Measurements from ENCODE around the gene ORAI2.
"Not testable (repeated sequence)": the region's sequence is repeated elsewhere in the genome, so short reads cannot be mapped to it uniquely, and the experiment has no call there.

Gene ORAI2

DNA sequence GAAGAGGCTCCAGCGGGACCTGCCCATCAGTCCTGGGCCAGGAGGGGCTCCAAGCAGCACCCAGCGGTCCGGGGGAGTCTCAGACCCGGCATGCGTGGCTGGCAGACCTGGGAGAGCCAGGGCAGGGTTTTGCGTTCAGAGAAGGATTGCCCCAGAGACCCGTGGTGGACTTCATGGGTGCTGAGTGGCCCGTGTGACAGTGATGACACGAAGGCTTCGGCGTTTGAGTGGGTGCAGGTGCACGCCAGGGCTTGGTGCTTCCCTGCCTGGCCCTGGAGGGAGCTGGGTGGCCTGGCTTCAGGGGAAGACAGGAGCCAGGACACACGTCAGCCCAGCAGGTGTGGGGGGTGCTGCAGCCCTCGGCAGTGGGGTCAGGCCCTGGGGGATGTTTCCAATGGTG lies 13.9 kb downstream of the ORAI2 start:
- no peak for DNase-seq

DNA sequence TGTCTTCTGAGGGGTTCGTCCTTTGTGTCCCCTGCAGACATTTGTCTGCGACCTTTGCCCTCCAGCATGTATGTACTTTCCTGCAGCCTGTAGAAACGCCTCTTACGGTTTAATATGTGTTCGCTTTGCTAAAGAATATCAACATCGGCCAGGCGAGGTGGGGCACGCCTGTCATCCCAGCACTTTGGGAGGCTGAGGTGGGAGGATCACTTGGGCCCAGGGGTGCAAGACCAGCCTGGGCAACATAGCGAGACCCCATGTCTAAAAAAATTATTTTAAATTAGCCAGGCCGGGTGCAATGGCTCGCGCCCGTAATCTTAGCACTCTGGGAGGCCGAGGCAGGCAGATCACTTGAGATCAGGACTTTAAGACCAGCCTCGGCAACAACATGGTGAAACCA lies 15.8 kb downstream of the ORAI2 start:
- no peak for DNase-seq

DNA sequence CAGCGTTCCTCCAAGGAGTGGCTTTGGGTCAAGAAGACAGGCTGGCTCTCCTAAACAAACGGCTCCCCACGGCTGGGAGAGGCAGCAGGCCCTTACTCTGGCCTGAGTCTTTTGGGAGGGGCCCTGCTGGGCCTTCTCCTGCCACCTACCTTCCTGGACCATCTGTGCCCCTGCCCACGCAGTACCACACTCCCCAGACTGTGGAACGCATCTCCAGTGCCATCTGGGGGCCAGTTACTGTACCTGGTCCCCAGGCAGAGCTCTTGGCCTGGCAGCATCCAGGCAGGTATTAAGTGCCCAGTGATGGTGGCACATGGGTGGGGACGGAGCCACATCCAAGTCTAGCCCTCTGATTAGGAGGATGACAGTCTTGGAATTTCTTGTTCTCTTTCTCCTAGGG lies 16.9 kb downstream of the ORAI2 start:
- DNase-seq, result peak; percentile 48

DNA sequence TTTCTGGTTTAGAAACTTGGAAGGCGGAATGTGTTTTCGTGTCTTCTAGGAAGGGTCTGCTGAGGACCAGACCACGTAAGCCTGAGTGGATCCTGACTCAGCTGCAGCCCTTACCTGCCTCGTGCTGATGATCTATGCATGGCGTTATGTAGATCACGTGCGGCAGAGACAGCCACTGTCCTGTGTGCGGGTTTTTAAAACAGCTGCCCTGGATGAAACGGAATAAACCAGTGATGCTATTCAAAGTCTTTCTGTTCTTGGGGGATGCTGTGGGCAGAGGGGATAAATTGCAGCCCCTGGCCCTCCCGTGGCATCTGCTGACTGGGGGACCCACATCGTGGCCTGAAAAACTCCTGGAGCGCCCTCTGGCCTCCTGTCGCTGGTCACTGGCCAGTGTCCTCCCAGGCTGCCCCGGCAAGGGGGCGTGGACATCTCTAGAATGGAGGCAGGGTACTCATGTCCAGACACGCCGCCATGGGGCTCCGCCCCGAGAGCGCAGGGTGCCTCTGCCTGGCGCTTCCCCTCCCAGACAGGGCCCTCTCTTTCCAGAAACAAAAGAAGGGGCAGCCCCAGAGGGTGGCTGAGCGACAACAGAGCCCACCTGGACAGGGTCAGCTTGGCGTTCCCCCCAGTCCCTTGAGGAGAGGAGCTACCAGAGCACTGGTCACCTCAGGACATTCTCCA lies 18.1 kb downstream of the ORAI2 start:
- DNase-seq, result no peak

DNA sequence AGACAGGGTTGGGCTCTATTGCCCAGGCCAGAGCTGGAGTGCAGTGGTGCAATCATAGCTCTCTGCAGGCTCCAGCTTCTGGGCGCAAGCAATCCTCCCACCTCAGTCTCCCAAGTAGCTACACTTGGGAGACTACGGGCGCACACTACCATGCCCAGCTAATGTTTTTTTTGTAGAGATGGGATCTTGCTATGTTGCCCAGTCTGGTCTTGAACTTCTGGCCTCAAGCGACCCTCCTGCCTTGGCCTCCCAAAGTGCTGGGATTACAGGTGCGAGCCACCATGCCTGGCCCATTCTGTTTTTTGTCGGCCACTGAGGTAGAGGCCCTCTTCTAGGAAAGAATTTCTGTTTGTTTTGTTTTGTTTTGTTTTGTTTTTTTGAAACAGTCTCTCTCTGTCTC lies 19.1 kb downstream of the ORAI2 start:
- DNase-seq, result no peak

DNA sequence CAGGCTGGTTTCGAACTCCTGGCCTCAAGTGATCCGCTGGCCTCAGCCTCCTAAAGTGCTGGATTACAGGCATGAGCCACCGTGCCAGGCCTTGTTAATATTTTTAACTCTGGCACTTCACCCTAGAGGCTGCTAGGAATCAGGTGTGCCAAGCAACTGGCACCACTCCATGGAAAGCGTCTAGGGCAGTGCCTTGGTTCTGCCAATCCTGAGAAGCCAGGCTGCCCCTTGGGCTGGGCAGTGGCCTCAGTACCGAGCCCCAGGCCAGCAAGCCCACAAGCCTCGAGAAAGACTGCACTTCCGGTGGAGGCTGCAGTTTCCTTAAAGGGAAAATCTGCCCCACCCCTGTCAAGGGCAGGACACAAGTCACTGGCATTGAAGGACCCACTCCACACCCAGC lies 19.9 kb downstream of the ORAI2 start:
- no peak for DNase-seq

DNA sequence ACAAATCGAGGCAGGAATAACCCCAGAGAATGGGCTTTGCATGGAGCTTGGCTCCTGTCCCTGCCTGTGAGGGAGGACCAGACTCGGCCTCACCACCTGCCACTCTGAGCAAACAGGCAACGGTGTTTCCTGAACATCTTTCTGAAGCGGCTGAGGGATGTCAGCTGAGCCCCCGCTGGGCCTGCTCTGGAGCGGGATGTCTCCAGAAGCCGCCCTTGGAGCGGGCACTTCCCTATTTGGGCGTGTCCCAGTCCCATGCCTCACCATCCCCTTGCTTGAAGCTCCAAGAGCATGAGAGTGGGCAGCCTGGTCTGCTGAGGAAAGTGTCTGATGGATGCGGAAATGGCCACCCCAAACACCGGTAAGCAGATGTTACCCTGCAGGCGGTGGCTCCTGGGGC lies 21.1 kb downstream of the ORAI2 start:
- DNase-seq, result no peak

DNA sequence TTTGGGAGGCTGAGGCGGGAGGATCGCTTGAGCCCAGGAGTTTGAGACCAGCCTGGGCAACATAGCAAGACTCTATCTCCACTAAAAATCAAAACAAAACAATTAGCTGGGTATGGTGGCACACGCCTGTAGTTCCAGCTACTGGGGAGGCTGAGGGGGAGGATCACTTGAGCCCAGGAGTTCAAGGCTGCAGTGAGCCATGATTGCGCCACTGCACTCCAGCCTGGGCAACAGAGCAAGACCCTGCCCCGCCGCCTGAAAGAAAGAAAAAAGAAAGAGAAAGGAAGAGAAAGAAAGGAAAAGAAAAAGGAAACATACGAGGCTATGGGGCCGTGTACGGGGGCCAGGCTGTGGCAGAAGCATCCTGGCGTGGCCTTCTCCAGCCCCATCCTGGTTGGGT lies 21.6 kb downstream of the ORAI2 start:
- DNase-seq, result not testable (repeated sequence)

DNA sequence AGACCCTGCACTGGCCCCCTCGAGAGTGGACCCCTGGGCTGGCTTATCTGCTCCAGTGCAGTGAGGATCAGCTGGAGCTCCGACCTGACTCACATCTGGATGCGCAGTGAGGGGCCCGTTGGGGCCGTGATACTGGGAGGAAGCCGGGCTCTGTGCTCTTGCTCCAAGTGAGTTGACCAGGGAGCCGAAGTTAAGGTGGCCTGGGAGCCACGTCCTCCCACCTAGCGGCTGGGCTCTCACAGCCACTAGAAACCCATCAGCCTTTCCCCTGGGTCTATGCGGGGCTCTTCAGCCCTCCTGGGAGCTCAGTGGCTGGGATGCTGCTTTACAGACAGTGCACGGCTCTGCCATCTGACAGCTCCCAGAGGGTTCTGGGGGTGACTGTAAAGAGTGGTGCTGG lies 22.2 kb downstream of the ORAI2 start:
- DNase-seq, result no peak

DNA sequence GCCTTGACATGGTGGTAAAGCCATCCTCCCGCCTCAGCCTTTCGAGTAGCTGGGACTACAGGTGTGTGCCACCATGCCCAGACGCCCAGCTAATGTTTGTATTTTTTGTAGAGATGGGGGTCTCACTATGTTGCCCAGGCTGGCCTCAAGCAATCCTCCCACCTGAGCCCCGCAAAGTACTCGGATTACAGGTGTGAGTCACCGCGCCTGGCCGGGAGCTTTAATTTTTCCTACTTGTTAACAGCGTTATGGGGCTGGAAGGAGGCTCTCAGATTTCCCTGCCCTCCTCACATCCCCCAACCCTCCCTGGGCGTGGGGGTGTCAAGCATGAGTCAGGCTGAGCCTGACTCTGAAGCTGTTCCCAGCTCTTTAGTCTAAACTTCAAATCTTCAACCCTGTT lies 23.0 kb downstream of the ORAI2 start:
- no peak for DNase-seq

DNA sequence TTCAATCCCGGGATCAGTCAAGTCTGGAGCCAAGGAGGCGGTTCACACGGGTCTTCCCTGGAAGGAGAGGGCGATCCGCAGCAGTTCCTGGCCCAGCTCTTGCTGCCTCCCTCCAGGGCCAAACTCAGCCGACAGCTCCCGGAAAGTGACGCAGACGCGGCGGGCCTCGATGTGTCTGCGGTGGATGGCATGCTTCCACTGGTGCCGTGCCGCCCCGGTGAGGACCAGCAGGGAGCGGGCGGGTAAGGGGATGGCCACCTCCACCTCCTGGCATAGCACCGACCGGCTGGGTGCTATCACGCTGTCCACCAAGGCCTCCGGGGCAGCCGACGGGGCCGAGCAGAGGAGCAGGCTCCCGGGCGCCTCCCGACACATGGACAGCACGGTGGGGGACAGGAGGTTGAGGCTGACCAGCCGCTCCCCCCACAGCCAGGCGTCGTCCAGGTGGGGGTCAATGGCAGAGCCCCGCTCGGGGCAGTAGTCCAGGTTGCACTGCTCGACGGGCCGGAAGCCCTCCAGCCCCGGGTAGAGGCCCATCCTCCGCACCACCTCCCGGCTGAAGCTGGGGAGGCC lies 24.1 kb downstream of the ORAI2 start:
- no peak for DNase-seq

DNA sequence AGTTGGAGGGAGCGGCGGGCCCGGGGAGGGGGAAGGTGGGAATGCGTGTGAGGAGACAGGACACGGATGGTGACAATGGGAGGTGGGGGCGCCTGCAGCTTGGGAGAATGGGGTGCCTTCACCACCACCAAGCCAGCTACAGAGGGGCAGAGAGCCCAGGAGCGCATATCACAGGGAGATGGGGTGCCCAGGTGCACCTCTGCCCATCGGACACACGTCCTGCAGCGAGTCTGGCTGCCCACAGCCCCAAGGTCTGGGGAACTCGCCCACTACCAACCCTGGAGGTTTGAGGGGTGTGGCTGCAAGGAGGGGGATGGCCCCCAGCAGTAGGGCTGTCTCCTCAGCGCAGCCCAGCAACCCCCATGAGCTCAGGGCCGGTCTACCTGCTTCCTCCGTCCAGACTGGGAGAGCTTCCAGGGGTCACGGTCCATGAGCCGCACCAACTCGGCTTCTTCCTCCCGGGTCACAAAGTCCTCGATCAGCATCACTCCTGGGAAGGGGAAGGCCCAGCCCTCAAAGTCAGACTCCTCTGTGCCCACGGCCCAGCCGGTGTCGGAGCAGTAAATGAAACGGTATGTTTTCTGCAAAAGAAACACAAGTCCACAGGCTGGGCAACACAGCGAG lies 26.0 kb downstream of the ORAI2 start:
- DNase-seq, result no peak

DNA sequence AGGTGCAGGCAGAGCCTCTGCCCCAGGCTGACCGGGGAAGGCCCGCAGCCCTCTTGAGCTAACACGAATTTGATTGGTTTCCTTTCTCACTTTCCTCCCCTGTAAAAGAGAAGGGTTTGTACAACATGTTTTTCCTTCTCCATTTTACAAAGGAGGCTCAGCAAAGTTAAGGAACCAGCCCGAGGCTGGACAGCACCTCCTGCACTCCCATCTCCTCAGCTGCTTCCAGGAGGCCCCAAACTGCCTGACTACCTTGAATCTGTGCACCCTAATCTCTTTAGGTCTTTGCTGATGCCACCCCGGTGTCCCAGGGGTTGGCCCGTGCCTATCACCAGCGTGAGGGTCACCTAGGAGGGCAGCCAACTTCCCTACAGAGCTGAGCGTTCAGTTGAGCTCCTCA lies 27.1 kb downstream of the ORAI2 start:
- DNase-seq, result no peak

DNA sequence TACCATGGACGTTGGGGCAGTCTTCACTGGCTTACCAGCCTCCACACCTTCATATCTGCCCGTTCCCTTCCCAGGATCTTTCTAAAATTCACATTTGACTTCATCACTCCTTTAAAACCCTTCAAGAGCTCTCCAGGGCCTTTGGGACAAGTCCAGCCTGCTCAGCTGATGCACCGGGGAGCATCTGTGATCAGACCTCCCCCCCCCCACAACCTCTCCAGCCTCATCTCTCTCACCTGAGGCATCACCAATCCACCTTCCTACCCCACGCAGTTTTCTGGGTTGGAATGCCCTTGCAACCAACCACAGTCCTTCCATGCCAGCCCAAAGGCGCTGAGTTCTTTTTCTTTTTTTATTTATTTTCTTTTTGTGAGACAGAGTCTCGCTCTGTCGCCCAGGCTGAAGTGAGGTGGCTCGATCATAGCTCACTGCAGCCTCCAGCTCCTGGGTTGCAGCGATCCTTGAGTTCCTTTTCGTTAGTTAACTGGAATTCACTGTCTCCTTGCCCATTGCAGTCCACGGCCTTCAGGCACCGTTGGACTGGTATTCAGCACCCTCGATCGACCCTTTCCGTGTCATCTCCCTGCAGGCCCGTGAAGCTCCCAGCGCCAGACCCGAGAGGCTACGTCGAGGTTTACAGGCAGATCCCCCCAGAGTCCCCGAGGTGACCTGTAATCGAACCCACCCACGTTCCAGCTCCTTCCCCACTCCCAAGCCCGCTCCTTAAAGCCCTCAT lies 30.6 kb downstream of the ORAI2 start:
- peak; percentile 16 for DNase-seq

DNA sequence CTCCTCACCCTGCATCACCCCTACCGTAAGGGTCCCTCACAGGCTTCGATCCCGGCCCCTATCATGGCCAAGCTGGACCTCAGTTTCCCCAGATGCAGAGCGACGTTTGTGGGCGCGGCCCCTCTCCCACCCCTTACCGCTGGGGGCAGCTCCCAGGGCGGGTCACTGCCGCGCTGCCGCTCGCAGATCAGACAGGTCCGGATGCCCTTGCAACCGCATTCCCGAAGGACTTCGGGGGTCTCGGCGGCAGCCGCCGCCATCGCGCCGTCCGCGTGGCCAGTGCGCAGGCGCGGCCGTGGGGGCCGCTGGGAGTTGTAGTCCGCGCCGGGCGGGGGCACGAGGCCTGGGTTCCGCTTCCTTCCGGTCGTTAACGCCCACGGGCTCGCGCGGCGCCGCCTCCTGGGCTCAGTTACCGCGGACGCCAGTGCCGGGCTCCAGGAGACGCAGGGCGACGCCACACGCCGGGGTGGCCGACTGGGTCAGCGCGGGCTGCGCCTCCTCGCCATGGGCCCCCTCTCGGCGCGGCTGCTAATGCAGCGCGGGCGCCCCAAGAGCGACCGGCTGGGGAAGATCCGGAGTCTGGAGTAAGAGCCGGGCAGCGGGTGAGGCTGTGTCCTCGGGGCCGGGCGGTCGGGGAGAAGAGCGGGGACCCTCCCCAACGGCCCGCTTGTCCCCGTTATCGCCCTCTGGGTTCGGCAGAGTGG lies 31.4 kb downstream of the ORAI2 start, which contains the start of the genes ALKBH4 and LRWD1:
ALKBH4 (minus strand) TSS at position 287 of the 704 bp plus-strand sequence; CDS start at position 260, 27 bp downstream.
LRWD1 (plus strand) TSS at position 408 of the 704 bp plus-strand sequence; CDS start at position 505, 97 bp downstream.
- peak; percentile 94 for DNase-seq

DNA sequence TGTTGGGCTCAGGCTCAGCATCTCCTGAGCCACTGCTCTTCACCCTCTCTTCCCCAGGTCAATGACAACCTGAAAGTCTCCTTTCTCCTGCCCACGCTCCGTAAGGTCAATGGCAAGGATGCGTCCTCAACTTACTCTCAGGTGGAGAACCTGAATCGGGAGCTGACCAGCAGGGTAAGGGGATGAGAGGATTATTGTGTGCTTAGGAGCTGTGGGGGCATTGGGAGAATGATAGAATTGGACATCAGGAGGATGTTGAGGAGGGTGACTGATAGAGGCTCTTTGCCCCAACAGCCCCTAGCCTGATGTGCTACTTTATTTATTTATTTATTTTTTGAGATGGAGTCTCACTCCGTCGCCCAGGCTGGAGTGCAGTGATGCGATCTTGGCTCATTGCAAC lies 32.7 kb downstream of the ORAI2 start:
- no peak for DNase-seq

DNA sequence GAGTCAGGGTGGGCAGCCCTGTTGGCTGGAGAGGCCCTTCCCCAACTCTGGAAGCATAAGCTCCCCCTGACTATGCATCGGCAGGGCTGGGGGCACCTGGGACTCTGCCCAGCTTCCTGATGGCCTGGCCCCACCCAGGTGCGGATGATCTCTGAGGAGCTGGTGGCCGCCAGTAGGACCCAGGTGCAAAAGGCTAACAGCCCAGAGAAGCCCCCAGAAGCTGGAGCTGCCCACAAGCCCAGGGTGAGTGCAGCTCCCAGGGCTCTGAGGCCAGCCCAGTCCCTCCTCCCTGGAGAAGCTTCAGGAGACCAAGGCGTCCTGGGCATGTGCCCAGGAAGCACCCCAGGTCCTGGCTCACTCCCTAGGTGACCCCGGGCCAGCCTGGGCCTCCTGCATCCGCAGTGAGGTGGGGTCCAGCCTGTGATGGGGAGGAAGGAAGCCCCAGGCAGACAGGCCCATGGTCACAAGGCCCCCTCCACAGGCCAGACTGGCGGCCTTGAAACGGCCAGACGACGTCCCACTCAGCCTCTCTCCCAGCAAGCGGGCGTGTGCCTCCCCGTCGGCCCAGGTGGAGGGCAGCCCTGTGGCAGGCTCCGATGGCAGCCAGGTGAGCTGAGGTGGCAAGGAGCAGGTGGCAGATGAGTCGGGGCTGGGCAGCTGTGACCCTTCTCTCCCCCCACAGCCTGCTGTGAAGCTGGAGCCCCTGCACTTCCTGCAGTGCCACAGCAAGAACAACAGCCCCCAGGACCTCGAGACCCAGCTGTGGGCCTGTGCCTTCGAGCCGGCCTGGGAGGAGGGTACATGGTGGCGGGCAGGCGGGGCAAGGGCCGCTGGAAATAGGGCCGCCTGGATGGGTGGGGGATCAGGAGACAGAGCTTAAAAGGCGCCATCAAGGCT lies 34.5 kb downstream of the ORAI2 start:
- DNase-seq, result no peak

DNA sequence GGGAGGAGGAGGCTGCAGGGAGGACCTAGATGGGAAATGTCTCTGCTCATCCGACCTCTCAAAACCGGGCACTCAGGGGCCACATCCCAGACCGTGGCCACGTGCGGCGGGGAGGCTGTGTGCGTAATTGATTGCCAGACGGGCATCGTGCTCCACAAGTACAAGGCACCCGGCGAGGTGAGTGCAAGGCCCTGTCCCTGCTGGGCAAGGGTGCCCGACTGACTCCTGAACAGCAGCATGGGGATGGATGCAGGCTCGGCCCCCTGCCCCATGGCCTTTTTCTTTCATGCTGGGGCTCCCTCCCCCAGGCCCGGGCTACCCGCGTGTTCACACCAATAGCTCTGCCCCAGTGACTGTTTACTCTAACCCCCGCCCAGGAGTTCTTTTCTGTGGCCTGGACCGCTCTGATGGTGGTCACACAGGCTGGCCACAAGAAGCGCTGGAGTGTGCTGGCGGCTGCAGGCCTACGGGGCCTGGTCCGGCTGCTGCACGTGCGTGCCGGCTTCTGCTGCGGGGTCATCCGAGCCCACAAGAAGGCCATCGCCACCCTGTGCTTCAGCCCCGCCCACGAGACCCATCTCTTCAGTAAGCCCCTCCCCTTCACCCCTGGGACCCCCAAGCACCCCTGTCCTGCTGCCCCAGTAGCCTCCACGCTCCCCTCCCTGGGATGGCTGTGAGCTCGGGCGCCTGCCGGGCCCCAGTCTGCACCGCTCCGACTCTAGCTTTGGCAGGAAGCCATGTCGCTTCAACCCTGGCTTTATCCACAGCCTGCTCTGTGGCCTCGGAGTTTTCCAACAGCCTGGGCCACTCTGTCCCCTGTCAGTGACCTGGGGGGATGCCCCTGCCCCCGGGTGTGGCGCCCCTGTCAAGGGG lies 35.3 kb downstream of the ORAI2 start:
- no peak for DNase-seq

DNA sequence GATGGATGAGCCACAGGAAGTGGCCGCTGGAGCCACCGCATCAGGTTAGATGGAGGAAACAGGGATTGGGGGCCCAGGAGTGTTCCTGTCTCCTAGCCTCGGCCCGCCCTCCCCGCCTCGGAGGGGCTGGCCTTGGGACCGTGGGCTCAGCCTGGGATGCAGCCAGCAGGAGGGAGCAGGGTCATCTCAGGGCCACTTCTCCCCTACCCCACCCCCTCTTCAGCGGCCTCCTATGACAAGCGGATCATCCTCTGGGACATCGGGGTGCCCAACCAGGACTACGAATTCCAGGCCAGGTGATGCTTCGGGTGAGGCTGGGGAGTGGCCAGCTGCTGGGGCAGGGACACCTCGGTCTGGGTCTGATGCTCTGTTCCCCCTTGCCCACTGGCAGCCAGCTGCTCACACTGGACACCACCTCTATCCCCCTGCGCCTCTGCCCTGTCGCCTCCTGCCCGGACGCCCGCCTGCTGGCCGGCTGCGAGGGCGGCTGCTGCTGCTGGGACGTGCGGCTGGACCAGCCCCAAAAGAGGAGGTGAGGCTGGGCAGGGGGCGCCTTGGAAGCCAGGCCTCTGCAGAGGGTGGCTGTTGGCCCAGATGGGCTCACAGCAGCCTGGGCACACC lies 36.1 kb downstream of the ORAI2 start:
- no peak for DNase-seq

All from stimulated activated naive CD4-positive, alpha-beta T cell treated with Interleukin-2 at 50 U/mL for 16 hours (primary cell).